PFSK-1 (cell line): ENCODE results near the gene KRT8. TPM values are rescaled to one million over a fixed set of nuclear protein-coding genes. Genes with fewer than 3 reads are reported as not detected.
"Not testable (repeated sequence)": the region's sequence is repeated elsewhere in the genome, so short reads cannot be mapped to it uniquely, and the experiment has no call there.

Experiments
- FOXP2 ChIP-seq: optimal IDR thresholded peaks from 2 replicates; pipeline ENCODE3; 2011; ENCODE audit warnings: borderline replicate concordance, control low read depth, inconsistent platforms; ENCODE audit not compliant: insufficient read depth; ENCODE audit errors: extremely low read length, extremely low read depth
- POLR2AphosphoS5 ChIP-seq: IDR thresholded peaks from 2 replicates; pipeline ENCODE4 v1.6.1; 2012; ENCODE audit warnings: low read depth, mild to moderate bottlenecking, control low read depth, low read length, moderate library complexity
- SIN3A ChIP-seq: IDR thresholded peaks from 2 replicates; pipeline ENCODE4 v1.6.1; 2012; ENCODE audit warnings: mild to moderate bottlenecking, low read length, moderate library complexity, borderline replicate concordance; ENCODE audit not compliant: insufficient read depth
- TAF1 ChIP-seq: IDR thresholded peaks from 2 replicates; pipeline ENCODE4 v1.6.1; 2012; ENCODE audit warnings: low read length, control low read depth, borderline replicate concordance; ENCODE audit not compliant: insufficient read depth
- polyA plus RNA-seq: library from polyadenylated mRNA; unstranded; fragments of >200 nt; gene quantifications from one replicate; pipeline ENCODE4 v1.2.1, GENCODE V29; 2012; ENCODE audit warnings: low read depth, missing spikeins; ENCODE audit not compliant: insufficient read length
- TF ChIP-seq, protein P1 (sequence below), 2 experiments: IDR thresholded peaks; 2 replicates each; pipeline versions ENCODE4 v1.6.1 to v1.8.0; 2011 to 2012; ENCODE audit warnings: low read depth in 2 of 2, low read length in 2 of 2, control low read depth in 1 of 2, inconsistent platforms in 1 of 2, mild to moderate bottlenecking in 1 of 2, moderate library complexity in 1 of 2; ENCODE audit not compliant: insufficient read depth in 1 of 2

KRT8 gene
- polyA plus RNA-seq, result 17.5 TPM

DNA sequence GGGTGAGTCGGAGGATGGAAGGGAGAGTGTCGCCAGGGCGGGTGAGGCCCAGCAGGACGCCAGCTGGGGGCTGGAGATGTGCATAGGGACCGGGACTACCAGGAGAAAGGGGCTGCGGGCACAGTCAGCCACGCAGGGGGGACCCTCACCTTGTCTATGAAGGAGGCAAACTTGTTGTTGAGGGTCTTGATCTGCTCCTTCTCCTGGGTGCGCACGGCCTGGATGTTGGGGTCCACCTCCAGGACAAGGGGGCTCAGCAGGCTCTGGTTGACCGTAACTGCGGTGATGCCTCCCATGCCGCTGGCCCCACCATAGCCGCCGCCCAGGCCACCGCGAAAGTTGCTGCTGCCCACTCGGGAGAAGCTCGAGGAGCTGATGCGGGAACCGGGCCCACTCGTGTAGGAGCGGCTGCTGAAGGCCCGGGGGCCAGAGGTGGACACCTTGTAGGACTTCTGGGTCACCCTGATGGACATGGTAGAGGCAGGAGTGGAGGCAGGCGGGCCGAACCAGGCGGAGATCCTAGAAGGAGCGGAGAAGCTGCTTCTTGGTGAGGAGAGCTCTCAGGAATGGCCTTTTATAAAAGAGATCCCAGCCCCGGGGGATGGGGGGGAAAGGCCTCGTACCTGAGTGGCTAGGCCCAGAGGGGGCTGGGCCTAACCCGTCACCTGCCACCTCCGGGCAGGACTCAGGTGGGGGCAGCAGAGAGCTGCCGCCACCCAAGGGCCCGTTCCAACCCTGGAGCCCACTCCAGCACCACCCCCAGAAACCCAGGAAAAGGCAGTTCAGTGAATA, at the start of gene KRT8:
Gene KRT8 (minus strand): TSS at position 568 of the 792 bp plus-strand sequence. CDS start 95 bp downstream, at position 473.
- not testable (repeated sequence) for TF ChIP-seq TAF1, POLR2AphosphoS5
- TF ChIP-seq, protein P1, sequence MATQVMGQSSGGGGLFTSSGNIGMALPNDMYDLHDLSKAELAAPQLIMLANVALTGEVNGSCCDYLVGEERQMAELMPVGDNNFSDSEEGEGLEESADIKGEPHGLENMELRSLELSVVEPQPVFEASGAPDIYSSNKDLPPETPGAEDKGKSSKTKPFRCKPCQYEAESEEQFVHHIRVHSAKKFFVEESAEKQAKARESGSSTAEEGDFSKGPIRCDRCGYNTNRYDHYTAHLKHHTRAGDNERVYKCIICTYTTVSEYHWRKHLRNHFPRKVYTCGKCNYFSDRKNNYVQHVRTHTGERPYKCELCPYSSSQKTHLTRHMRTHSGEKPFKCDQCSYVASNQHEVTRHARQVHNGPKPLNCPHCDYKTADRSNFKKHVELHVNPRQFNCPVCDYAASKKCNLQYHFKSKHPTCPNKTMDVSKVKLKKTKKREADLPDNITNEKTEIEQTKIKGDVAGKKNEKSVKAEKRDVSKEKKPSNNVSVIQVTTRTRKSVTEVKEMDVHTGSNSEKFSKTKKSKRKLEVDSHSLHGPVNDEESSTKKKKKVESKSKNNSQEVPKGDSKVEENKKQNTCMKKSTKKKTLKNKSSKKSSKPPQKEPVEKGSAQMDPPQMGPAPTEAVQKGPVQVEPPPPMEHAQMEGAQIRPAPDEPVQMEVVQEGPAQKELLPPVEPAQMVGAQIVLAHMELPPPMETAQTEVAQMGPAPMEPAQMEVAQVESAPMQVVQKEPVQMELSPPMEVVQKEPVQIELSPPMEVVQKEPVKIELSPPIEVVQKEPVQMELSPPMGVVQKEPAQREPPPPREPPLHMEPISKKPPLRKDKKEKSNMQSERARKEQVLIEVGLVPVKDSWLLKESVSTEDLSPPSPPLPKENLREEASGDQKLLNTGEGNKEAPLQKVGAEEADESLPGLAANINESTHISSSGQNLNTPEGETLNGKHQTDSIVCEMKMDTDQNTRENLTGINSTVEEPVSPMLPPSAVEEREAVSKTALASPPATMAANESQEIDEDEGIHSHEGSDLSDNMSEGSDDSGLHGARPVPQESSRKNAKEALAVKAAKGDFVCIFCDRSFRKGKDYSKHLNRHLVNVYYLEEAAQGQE (IDR thresholded peaks at IDR 0.05; ENCODE audit: insufficient read depth in 1 of 2, low read depth in 2 of 2, low read length in 2 of 2), result not testable (repeated sequence)

DNA sequence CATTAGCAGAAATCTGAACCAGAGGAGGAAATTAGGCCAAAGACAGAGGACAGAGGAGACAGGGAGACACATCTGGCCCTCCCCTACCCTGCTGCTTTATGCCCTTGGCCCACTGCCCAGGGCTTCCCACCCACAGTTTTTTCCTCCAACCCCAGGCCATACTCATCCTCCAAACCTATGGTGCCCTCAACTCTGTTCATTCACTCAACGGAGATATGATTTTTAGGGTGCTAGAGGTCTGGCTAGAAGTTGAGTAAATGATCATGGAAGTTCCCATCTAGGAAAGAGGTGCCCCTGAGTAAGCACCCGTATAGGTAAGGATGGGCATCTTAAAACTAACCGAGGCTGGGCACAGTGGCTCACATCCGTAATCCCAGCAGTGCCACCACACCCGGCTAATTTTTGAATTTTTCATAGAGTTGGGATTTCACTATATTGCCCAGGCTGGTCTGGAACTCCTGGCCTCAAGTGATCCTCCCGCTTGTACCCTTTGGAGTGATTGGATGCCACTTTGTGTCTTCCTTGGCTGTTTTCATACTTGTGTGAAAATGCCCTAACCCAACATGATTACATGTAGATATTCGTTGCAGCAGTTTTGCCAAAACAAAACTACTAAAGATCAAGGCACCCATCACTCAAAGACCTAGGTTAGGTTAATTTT, 48.4 kb upstream of the KRT8 start:
- TF ChIP-seq, protein P1 (IDR thresholded peaks at IDR 0.05; ENCODE audit: insufficient read depth in 1 of 2, low read depth in 2 of 2, low read length in 2 of 2), result no peak
- TF ChIP-seq FOXP2 (no peak), TAF1 (no peak), POLR2AphosphoS5 (no peak; the same call in 1 of the 2 replicates), SIN3A (no peak)

DNA sequence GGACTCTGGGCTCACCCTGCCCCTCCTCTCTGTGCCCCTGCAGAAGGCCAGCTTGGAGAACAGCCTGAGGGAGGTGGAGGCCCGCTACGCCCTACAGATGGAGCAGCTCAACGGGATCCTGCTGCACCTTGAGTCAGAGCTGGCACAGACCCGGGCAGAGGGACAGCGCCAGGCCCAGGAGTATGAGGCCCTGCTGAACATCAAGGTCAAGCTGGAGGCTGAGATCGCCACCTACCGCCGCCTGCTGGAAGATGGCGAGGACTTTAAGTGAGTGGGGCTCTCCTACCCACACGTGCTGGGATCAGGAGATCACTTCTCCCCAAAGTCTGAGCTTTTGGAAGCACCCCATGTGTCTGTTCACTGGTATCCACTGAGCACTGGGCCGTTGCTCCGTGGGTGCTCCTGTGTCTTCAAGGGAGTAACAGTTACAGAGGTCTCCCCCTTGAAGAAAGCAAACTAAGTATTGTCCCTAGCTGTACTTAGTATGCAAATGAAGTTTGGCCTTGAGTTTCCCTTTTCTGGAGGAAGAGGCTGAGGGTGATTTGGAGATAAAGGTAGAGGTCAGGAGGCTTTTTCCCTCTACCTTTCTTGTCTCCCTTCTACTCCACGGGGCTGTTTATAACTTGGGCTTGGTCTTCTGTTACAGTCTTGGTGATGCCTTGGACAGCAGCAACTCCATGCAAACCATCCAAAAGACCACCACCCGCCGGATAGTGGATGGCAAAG, 47.4 kb upstream of the KRT8 start:
- no peak for TF ChIP-seq FOXP2

DNA sequence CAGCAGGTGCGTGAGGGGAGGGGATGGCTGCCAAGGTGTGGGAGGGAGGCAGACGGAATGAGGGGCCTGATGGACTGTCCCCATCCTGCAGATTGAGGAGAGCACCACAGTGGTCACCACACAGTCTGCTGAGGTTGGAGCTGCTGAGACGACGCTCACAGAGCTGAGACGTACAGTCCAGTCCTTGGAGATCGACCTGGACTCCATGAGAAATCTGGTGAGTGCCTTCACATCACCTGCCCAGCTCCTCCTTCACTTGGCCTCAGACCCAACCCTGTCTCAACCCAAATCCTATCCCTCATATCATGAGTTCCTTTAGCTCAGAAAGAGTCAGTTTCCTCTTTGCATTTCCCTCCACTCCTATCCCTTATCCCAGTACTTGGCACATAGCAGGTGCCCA, 46.8 kb upstream of the KRT8 start:
- TF ChIP-seq FOXP2 (no peak), TAF1 (no peak), POLR2AphosphoS5 (no peak), SIN3A (no peak)
- TF ChIP-seq, protein P1 (IDR thresholded peaks at IDR 0.05; ENCODE audit: insufficient read depth in 1 of 2, low read depth in 2 of 2, low read length in 2 of 2), result no peak

DNA sequence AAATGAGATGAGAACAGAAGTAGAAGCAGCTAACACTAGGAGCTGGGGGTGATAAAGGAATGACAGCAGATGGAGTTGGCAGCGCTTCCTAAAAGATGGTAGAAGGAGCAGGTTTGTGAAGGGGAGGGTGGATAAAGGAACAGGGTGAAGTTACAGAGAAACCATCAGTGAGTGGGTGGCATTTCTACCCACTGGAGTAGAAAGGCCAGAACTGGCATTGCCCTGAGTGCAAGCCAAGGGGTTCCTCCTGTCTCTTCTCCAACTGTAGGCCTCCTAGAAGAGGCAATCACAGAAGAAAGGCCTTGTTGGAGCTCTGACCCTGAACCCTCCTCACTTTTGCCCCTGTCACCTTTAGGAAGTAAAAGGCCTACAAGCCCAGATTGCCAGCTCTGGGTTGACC, 46.2 kb upstream of the KRT8 start:
- no peak for TF ChIP-seq FOXP2
- no peak for TF ChIP-seq POLR2AphosphoS5
- no peak for TF ChIP-seq SIN3A
- TF ChIP-seq, protein P1 (IDR thresholded peaks at IDR 0.05; ENCODE audit: insufficient read depth in 1 of 2, low read depth in 2 of 2, low read length in 2 of 2), result no peak
- TF ChIP-seq TAF1, result no peak
